ENCODE data around the gene FAM135A. TPM values are rescaled to one million over a fixed set of nuclear protein-coding genes. Genes with fewer than 3 reads are reported as not detected.
"Not testable (repeated sequence)": the region's sequence is repeated elsewhere in the genome, so short reads cannot be mapped to it uniquely, and the experiment has no call there.

Gene FAM135A
- total RNA-seq, 1 experiment from 2014 or later = 31.0 TPM

DNA sequence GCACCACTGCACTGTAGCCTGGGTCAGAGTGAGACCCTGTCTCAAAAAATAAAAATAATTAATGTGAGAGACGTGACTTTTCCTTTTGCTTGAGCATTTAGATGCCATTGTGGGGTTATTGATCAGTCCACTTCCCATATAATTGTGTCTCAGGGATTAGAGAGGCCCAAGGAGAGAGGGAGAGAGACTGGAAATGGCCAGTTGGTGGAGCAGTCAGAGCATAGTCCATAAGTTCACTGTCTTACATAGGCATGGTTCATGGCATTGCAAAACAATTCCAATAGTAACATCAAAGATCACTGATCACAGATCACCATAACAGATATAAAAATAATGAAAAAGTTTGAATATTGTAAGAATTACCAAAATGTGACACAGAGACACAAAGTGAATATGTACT, 138.3 kb downstream of the FAM135A start:
- no peaks in the 10 kb centered on the region for H3K9me3 ChIP-seq (ENCODE audit: control insufficient read depth, low read depth, low read length)
- H3K79me2 ChIP-seq (ENCODE audit: insufficient read depth, low read length) = no peaks in the 10 kb centered on the region
- H2BK5ac ChIP-seq (ENCODE audit: insufficient read length, low read length) = no peak overlapping the region
- TF ChIP-seq, protein P1, sequence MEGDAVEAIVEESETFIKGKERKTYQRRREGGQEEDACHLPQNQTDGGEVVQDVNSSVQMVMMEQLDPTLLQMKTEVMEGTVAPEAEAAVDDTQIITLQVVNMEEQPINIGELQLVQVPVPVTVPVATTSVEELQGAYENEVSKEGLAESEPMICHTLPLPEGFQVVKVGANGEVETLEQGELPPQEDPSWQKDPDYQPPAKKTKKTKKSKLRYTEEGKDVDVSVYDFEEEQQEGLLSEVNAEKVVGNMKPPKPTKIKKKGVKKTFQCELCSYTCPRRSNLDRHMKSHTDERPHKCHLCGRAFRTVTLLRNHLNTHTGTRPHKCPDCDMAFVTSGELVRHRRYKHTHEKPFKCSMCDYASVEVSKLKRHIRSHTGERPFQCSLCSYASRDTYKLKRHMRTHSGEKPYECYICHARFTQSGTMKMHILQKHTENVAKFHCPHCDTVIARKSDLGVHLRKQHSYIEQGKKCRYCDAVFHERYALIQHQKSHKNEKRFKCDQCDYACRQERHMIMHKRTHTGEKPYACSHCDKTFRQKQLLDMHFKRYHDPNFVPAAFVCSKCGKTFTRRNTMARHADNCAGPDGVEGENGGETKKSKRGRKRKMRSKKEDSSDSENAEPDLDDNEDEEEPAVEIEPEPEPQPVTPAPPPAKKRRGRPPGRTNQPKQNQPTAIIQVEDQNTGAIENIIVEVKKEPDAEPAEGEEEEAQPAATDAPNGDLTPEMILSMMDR (conservative IDR thresholded peaks at IDR 0.05) = peak; percentile 31; the same call in 2 of the 3 replicates
- no peak overlapping the region for H3K56ac ChIP-seq (ENCODE audit: insufficient read length, low read depth, low read length)
- no peak for DNase-seq
- H3K27me3 ChIP-seq (ENCODE audit: insufficient read depth, low read length) = no peaks in the 10 kb centered on the region
- no peaks in the 10 kb centered on the region for H3K23me2 ChIP-seq (ENCODE audit: insufficient read length, low read depth, low read length, poor library complexity, severe bottlenecking)
- H4K91ac ChIP-seq (ENCODE audit: insufficient read length, low read depth, low read length) = no peak overlapping the region
- no peaks in the 10 kb centered on the region for H3K79me1 ChIP-seq (ENCODE audit: insufficient read depth, low read depth, low read length, poor library complexity, severe bottlenecking)
- no CpG with 5 or more reads among the region's 1 CpG for WGBS (ENCODE audit: extremely low coverage, insufficient read length, low lambda C conversion rate)
- no peak overlapping the region for H3K27ac ChIP-seq (ENCODE audit: insufficient read length, low read depth, low read length)
- H2BK20ac ChIP-seq (ENCODE audit: low read depth, low read length, poor library complexity, severe bottlenecking) = no peak overlapping the region
- no peak overlapping the region for H3K14ac ChIP-seq (ENCODE audit: insufficient read depth, low read length)
- Mint-ChIP-seq H3K27me3 (ENCODE audit: low read depth) (no peaks in the 10 kb centered on the region), H3K4me1 (peaks cover 12 to 17% of the 10 kb centered on the region in 2 experiments), H3K9me3 (no peaks in the 10 kb centered on the region), H3K36me3 (ENCODE audit: insufficient read depth in 1 of 3, low read depth in 3 of 3) (peaks cover 4 to 7% (median 6%) of the 10 kb centered on the region in 3 experiments; a peak in 5 of 7 replicates), H3K27ac (no peak overlapping the region), H3K4me3 (no peak overlapping the region)
- H4K20me1 ChIP-seq (ENCODE audit: control insufficient read depth, insufficient read depth, insufficient read length) = no peaks in the 10 kb centered on the region
- H3K18ac ChIP-seq (ENCODE audit: insufficient read length, low read depth, low read length) = no peak overlapping the region
- H2BK120ac ChIP-seq (ENCODE audit: low read depth, low read length, poor library complexity, severe bottlenecking) = no peak overlapping the region
- no peak overlapping the region for H2BK15ac ChIP-seq (ENCODE audit: low read depth, low read length)
- no peak overlapping the region for H3K9ac ChIP-seq (ENCODE audit: extremely low read depth, insufficient read length, low read length)
- H3K23ac ChIP-seq (ENCODE audit: insufficient read length, low read depth, low read length) = no peak overlapping the region
- H2AFZ ChIP-seq (ENCODE audit: low read length) = no peak overlapping the region
- no peak overlapping the region for H4K8ac ChIP-seq (replicated peaks; ENCODE audit: insufficient read length, low read depth, low read length)
- H2AK5ac ChIP-seq (ENCODE audit: insufficient read length, low read length) = no peak overlapping the region
- H4K5ac ChIP-seq (ENCODE audit: insufficient read length, low read depth, low read length) = no peak overlapping the region
- no peak overlapping the region for H2BK12ac ChIP-seq (ENCODE audit: insufficient read length, low read depth, low read length)
- H3T11ph ChIP-seq (ENCODE audit: low read length) = no peak overlapping the region
- no peak overlapping the region for H3K4me2 ChIP-seq (ENCODE audit: insufficient read depth, insufficient read length, low read length)
- H3K4ac ChIP-seq (ENCODE audit: low read depth, low read length) = no peak overlapping the region
- no peaks in the 10 kb centered on the region for H3K4me1 ChIP-seq (ENCODE audit: insufficient read depth, low read length)

DNA sequence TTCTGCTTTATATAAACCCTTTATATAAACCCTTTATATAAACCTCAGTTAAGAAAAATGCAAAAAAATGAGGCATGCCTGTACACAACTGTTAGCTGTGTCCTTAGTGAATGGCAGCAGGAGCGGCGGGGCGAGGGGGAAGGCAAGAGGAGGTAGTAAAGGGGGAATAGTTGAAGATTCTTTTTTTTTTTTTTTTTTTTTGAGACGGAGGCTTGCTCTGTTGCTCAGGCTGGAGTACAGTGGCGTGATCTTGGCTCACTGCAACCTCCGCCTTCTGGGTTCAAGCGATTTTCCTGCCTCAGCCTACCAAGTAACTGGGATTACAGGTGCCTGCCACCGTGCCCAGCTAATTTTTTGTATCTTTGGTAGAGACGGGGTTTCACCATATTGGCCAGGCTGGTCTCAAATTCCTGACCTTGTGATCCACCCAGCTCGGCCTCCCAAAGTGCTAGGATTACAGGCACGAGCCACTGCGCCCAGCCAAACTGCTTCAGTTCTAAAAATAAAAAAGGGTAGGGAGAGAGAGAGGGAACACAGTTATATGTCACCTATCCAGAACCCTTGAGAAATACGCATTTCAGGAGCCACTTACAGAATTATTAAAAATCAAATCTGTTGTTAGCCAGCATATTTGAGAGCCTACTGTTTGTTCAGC, 139.1 kb downstream of the FAM135A start:
- not testable (repeated sequence) for H2AK5ac ChIP-seq (ENCODE audit: insufficient read length, low read length); H3K9me3 Mint-ChIP-seq

More for the DNA sequence above, 139.1 kb downstream of the FAM135A start:
- H3K4me3 Mint-ChIP-seq; H3K4me1 Mint-ChIP-seq; H3T11ph ChIP-seq (ENCODE audit: low read length); H2BK5ac ChIP-seq (ENCODE audit: insufficient read length, low read length); H3K79me2 ChIP-seq (ENCODE audit: insufficient read depth, low read length); H3K23me2 ChIP-seq (ENCODE audit: insufficient read length, low read depth, low read length, poor library complexity, severe bottlenecking); H4K5ac ChIP-seq (ENCODE audit: insufficient read length, low read depth, low read length); H3K4me2 ChIP-seq (ENCODE audit: insufficient read depth, insufficient read length, low read length); H3K56ac ChIP-seq (ENCODE audit: insufficient read length, low read depth, low read length); H3K27me3 ChIP-seq (ENCODE audit: insufficient read depth, low read length); H3K23ac ChIP-seq (ENCODE audit: insufficient read length, low read depth, low read length); H3K4ac ChIP-seq (ENCODE audit: low read depth, low read length); H2BK120ac ChIP-seq (ENCODE audit: low read depth, low read length, poor library complexity, severe bottlenecking); H3K18ac ChIP-seq (ENCODE audit: insufficient read length, low read depth, low read length); H3K27me3 Mint-ChIP-seq (ENCODE audit: low read depth); H4K20me1 ChIP-seq (ENCODE audit: control insufficient read depth, insufficient read depth, insufficient read length); H3K14ac ChIP-seq (ENCODE audit: insufficient read depth, low read length); H3K9ac ChIP-seq (ENCODE audit: extremely low read depth, insufficient read length, low read length); H2BK15ac ChIP-seq (ENCODE audit: low read depth, low read length); H3K9me3 ChIP-seq (ENCODE audit: control insufficient read depth, low read depth, low read length); H3K4me1 ChIP-seq (ENCODE audit: insufficient read depth, low read length); DNase-seq; H4K91ac ChIP-seq (ENCODE audit: insufficient read length, low read depth, low read length); H3K36me3 Mint-ChIP-seq (ENCODE audit: insufficient read depth in 1 of 3, low read depth in 3 of 3); H4K8ac ChIP-seq (replicated peaks; ENCODE audit: insufficient read length, low read depth, low read length); H3K27ac ChIP-seq (ENCODE audit: insufficient read length, low read depth, low read length); H3K79me1 ChIP-seq (ENCODE audit: insufficient read depth, low read depth, low read length, poor library complexity, severe bottlenecking); H2BK12ac ChIP-seq (ENCODE audit: insufficient read length, low read depth, low read length); H2AFZ ChIP-seq (ENCODE audit: low read length); H2BK20ac ChIP-seq (ENCODE audit: low read depth, low read length, poor library complexity, severe bottlenecking): not testable (repeated sequence)
- peak overlapping the region in 1 of 3 experiments; percentile 47; a peak in 1 of 7 replicates for H3K27ac Mint-ChIP-seq
- WGBS (ENCODE audit: extremely low coverage, insufficient read length, low lambda C conversion rate) = no CpG with 5 or more reads among the region's 13 CpGs
